Measurements from ENCODE around the gene CEND1.

The CEND1 gene

GRCh38 chr11:789943-790342, at the start of gene CEND1:
TSS of gene CEND1 (minus strand) at chr11:790090. CDS start at chr11:788576, 1,514 bp downstream.
- H3K27me3 ChIP-seq (ENCODE audit: control insufficient read depth, insufficient read depth, low read length), result peaks cover 11% of the 10 kb centered on the region
- H3K4me1 ChIP-seq (ENCODE audit: control insufficient read depth, insufficient read depth, low read length), result peaks cover 4% of the 10 kb centered on the region
- H3K4me3 ChIP-seq (ENCODE audit: low read length), result no peak within 1 kb of the TSS
- H3K9me3 ChIP-seq (ENCODE audit: control insufficient read depth, low read length), result no peaks in the 10 kb centered on the region
- no peaks in the 10 kb centered on the region for H3K36me3 ChIP-seq (ENCODE audit: control insufficient read depth, insufficient read depth, low read length)
- no peak within 1 kb of the TSS for H3K9ac ChIP-seq (ENCODE audit: low read length)

- Histone ChIP-seq H3K36me3 (ENCODE audit: control insufficient read depth, insufficient read depth, low read length) (peaks cover 34% of the 10 kb centered on the region), H3K27me3 (ENCODE audit: control insufficient read depth, insufficient read depth, low read length) (peaks cover 4% of the 10 kb centered on the region), H3K4me1 (ENCODE audit: control insufficient read depth, insufficient read depth, low read length) (peaks cover 63% of the 10 kb centered on the region)
Measured at GRCh38 chr11:839280-839623, 49.4 kb upstream of the CEND1 start.

GRCh38 chr11:838441-839279, 48.8 kb upstream of the CEND1 start:
- peaks cover 34% of the 10 kb centered on the region for H3K36me3 ChIP-seq (ENCODE audit: control insufficient read depth, insufficient read depth, low read length)
- no peak overlapping the region for H3K4me3 ChIP-seq (ENCODE audit: low read length)
- H3K4me1 ChIP-seq (ENCODE audit: control insufficient read depth, insufficient read depth, low read length), result peaks cover 63% of the 10 kb centered on the region
- peaks cover 4% of the 10 kb centered on the region for H3K27me3 ChIP-seq (ENCODE audit: control insufficient read depth, insufficient read depth, low read length)
- no peak overlapping the region for H3K9ac ChIP-seq (ENCODE audit: low read length)
- no peaks in the 10 kb centered on the region for H3K9me3 ChIP-seq (ENCODE audit: control insufficient read depth, low read length)

More at GRCh38 chr11:839280-839623, 49.4 kb upstream of the CEND1 start:
- Histone ChIP-seq H3K4me3 (ENCODE audit: low read length) (no peak overlapping the region), H3K9me3 (ENCODE audit: control insufficient read depth, low read length) (no peaks in the 10 kb centered on the region), H3K9ac (ENCODE audit: low read length) (no peak overlapping the region)

GRCh38 chr11:837990-838307, 48.1 kb upstream of the CEND1 start:
- peaks cover 57% of the 10 kb centered on the region for H3K4me1 ChIP-seq (ENCODE audit: control insufficient read depth, insufficient read depth, low read length)

GRCh38 chr11:837189-837989, 47.5 kb upstream of the CEND1 start:
- Histone ChIP-seq H3K4me1 (ENCODE audit: control insufficient read depth, insufficient read depth, low read length) (peaks cover 57% of the 10 kb centered on the region), H3K4me3 (ENCODE audit: low read length) (no peak overlapping the region), H3K36me3 (ENCODE audit: control insufficient read depth, insufficient read depth, low read length) (peaks cover 34% of the 10 kb centered on the region), H3K9me3 (ENCODE audit: control insufficient read depth, low read length) (no peaks in the 10 kb centered on the region), H3K27me3 (ENCODE audit: control insufficient read depth, insufficient read depth, low read length) (no peaks in the 10 kb centered on the region), H3K9ac (ENCODE audit: low read length) (peak overlapping the region; percentile 28)

More at GRCh38 chr11:837990-838307, 48.1 kb upstream of the CEND1 start:
- no peaks in the 10 kb centered on the region for H3K9me3 ChIP-seq (ENCODE audit: control insufficient read depth, low read length)
- peaks cover 34% of the 10 kb centered on the region for H3K36me3 ChIP-seq (ENCODE audit: control insufficient read depth, insufficient read depth, low read length)
- H3K4me3 ChIP-seq (ENCODE audit: low read length), result no peak overlapping the region
- no peak overlapping the region for H3K9ac ChIP-seq (ENCODE audit: low read length)
- no peaks in the 10 kb centered on the region for H3K27me3 ChIP-seq (ENCODE audit: control insufficient read depth, insufficient read depth, low read length)

- no peaks in the 10 kb centered on the region for H3K27me3 ChIP-seq (ENCODE audit: control insufficient read depth, insufficient read depth, low read length)
- no peak overlapping the region for H3K4me3 ChIP-seq (ENCODE audit: low read length)
- no peaks in the 10 kb centered on the region for H3K9me3 ChIP-seq (ENCODE audit: control insufficient read depth, low read length)
- H3K9ac ChIP-seq (ENCODE audit: low read length), result no peak overlapping the region
- H3K4me1 ChIP-seq (ENCODE audit: control insufficient read depth, insufficient read depth, low read length), result peaks cover 64% of the 10 kb centered on the region
- peaks cover 34% of the 10 kb centered on the region for H3K36me3 ChIP-seq (ENCODE audit: control insufficient read depth, insufficient read depth, low read length)
Measured at GRCh38 chr11:836700-837099, 46.8 kb upstream of the CEND1 start.

- Histone ChIP-seq H3K4me1 (ENCODE audit: control insufficient read depth, insufficient read depth, low read length) (peaks cover 66% of the 10 kb centered on the region), H3K9ac (ENCODE audit: low read length) (no peak overlapping the region), H3K4me3 (ENCODE audit: low read length) (no peak overlapping the region), H3K36me3 (ENCODE audit: control insufficient read depth, insufficient read depth, low read length) (peaks cover 34% of the 10 kb centered on the region), H3K27me3 (ENCODE audit: control insufficient read depth, insufficient read depth, low read length) (peaks cover under 1% of the 10 kb centered on the region), H3K9me3 (ENCODE audit: control insufficient read depth, low read length) (no peaks in the 10 kb centered on the region)
Measured at GRCh38 chr11:836274-836673, 46.4 kb upstream of the CEND1 start.

GRCh38 chr11:834371-835316, 44.8 kb upstream of the CEND1 start:
- Histone ChIP-seq H3K27me3 (ENCODE audit: control insufficient read depth, insufficient read depth, low read length) (peaks cover 11% of the 10 kb centered on the region), H3K36me3 (ENCODE audit: control insufficient read depth, insufficient read depth, low read length) (peaks cover 26% of the 10 kb centered on the region), H3K4me3 (ENCODE audit: low read length) (peak overlapping the region; percentile 46), H3K9ac (ENCODE audit: low read length) (peak overlapping the region; percentile 90), H3K9me3 (ENCODE audit: control insufficient read depth, low read length) (no peaks in the 10 kb centered on the region), H3K4me1 (ENCODE audit: control insufficient read depth, insufficient read depth, low read length) (peaks cover 72% of the 10 kb centered on the region)

- Histone ChIP-seq H3K27me3 (ENCODE audit: control insufficient read depth, insufficient read depth, low read length) (peaks cover 11% of the 10 kb centered on the region), H3K36me3 (ENCODE audit: control insufficient read depth, insufficient read depth, low read length) (peaks cover 18% of the 10 kb centered on the region), H3K9me3 (ENCODE audit: control insufficient read depth, low read length) (no peaks in the 10 kb centered on the region), H3K9ac (ENCODE audit: low read length) (peak overlapping the region; percentile 90), H3K4me3 (ENCODE audit: low read length) (peak overlapping the region; percentile 63), H3K4me1 (ENCODE audit: control insufficient read depth, insufficient read depth, low read length) (peaks cover 74% of the 10 kb centered on the region)
Measured at GRCh38 chr11:833849-834311, 44.0 kb upstream of the CEND1 start.

- peaks cover 16% of the 10 kb centered on the region for H3K36me3 ChIP-seq (ENCODE audit: control insufficient read depth, insufficient read depth, low read length)
- H3K9ac ChIP-seq (ENCODE audit: low read length), result peak overlapping the region; percentile 90
- H3K27me3 ChIP-seq (ENCODE audit: control insufficient read depth, insufficient read depth, low read length), result peaks cover 13% of the 10 kb centered on the region
- H3K9me3 ChIP-seq (ENCODE audit: control insufficient read depth, low read length), result no peaks in the 10 kb centered on the region
- H3K4me3 ChIP-seq (ENCODE audit: low read length), result peak overlapping the region; percentile 63
- peaks cover 74% of the 10 kb centered on the region for H3K4me1 ChIP-seq (ENCODE audit: control insufficient read depth, insufficient read depth, low read length)
Measured at GRCh38 chr11:833114-833791, 43.4 kb upstream of the CEND1 start.

GRCh38 chr11:832529-833113, 42.7 kb upstream of the CEND1 start, which contains the start of gene CD151:
TSS of gene CD151 (plus strand) at chr11:832952. CDS start at chr11:836070, 3,118 bp downstream.
- peaks cover 74% of the 10 kb centered on the region for H3K4me1 ChIP-seq (ENCODE audit: control insufficient read depth, insufficient read depth, low read length)

More at GRCh38 chr11:832529-833113, 42.7 kb upstream of the CEND1 start, which contains the start of gene CD151:
- Histone ChIP-seq H3K4me3 (ENCODE audit: low read length) (peak within 1 kb of the TSS; percentile 63), H3K9ac (ENCODE audit: low read length) (peak within 1 kb of the TSS; percentile 90), H3K9me3 (ENCODE audit: control insufficient read depth, low read length) (no peaks in the 10 kb centered on the region), H3K36me3 (ENCODE audit: control insufficient read depth, insufficient read depth, low read length) (peaks cover 11% of the 10 kb centered on the region), H3K27me3 (ENCODE audit: control insufficient read depth, insufficient read depth, low read length) (peaks cover 19% of the 10 kb centered on the region)

Measured in mucosa of stomach (tissue), 1 donor.